ENCODE results near the gene HECA.

The HECA gene

DNA sequence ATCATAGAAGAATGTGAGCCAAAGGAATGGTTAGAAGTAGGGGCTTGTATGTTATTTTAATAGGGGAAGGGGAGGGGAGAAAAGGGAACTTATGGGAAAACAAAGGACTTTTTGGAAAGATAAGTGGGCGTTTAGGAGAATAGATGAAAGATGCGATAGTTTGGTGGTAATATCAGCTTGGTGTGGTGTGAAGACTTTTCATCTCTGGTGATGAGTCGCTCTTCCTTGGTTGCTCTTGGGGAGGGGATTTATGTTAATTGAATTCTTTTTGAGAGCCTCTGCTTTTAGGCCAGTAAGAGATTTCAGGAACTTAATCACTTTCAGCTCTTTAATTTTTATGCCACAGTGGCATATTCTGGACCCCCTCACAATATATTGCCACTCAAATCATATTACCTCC lies 10.8 kb downstream of the HECA start:
- TF ChIP-seq, protein P1, sequence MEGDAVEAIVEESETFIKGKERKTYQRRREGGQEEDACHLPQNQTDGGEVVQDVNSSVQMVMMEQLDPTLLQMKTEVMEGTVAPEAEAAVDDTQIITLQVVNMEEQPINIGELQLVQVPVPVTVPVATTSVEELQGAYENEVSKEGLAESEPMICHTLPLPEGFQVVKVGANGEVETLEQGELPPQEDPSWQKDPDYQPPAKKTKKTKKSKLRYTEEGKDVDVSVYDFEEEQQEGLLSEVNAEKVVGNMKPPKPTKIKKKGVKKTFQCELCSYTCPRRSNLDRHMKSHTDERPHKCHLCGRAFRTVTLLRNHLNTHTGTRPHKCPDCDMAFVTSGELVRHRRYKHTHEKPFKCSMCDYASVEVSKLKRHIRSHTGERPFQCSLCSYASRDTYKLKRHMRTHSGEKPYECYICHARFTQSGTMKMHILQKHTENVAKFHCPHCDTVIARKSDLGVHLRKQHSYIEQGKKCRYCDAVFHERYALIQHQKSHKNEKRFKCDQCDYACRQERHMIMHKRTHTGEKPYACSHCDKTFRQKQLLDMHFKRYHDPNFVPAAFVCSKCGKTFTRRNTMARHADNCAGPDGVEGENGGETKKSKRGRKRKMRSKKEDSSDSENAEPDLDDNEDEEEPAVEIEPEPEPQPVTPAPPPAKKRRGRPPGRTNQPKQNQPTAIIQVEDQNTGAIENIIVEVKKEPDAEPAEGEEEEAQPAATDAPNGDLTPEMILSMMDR (IDR thresholded peaks at IDR 0.05; ENCODE audit: insufficient read depth, low read length, poor library complexity, severe bottlenecking) = no peak
- no peak for TF ChIP-seq EZH2phosphoT487 (conservative IDR thresholded peaks at IDR 0.05; ENCODE audit: low read length)
- Histone ChIP-seq H2AFZ (ENCODE audit: low read depth, low read length, severe bottlenecking) (no peak overlapping the region), H3K27me3 (ENCODE audit: low read length) (no peaks in the 10 kb centered on the region), H3K27ac (ENCODE audit: low read depth, low read length) (no peak overlapping the region), H3K9ac (ENCODE audit: low read length) (no peak overlapping the region), H3F3A (ENCODE audit: insufficient read depth) (no peaks in the 10 kb centered on the region), H3K36me3 (ENCODE audit: low read length) (no peaks in the 10 kb centered on the region), H3K9me3 (ENCODE audit: insufficient read depth, low read length) (no peaks in the 10 kb centered on the region), H3K79me2 (ENCODE audit: insufficient read depth, low read length) (peaks cover 67% of the 10 kb centered on the region), H4K20me1 (ENCODE audit: low read depth, low read length) (peaks cover 25% of the 10 kb centered on the region), H3K4me2 (ENCODE audit: low read depth, low read length, poor library complexity, severe bottlenecking) (no peak overlapping the region), H3K9me2 (replicated peaks; ENCODE audit: insufficient read depth, low read length) (no peaks in the 10 kb centered on the region), H3K4me3 (ENCODE audit: insufficient read depth, low read length, poor library complexity, severe bottlenecking) (no peak overlapping the region)

DNA sequence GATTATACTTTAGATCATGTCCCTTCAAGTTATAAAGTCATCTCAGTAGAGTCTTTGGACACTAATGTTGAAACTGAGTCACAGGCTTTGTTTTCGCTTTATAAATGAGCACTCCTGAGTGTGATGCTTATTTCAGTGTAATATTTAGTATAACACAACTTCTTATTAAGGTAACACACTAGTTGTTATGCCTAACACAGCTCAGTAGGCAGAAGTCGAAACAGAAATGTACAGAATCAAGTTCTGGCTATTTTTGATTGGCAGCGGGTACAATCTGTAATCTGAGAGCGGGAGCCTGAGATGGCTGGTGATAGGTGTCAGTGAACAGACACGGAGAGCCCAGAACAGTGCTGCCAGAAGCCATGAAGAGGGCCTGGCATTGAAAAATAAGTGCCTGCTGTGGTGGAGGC lies 11.4 kb downstream of the HECA start:
- no peaks in the 10 kb centered on the region for H3K9me3 ChIP-seq (ENCODE audit: insufficient read depth, low read length)
- no peak overlapping the region for H3K9ac ChIP-seq (ENCODE audit: low read length)
- peaks cover 69% of the 10 kb centered on the region for H3K79me2 ChIP-seq (ENCODE audit: insufficient read depth, low read length)
- TF ChIP-seq, protein P1 (IDR thresholded peaks at IDR 0.05; ENCODE audit: insufficient read depth, low read length, poor library complexity, severe bottlenecking) = no peak
- no peak for TF ChIP-seq EZH2phosphoT487 (conservative IDR thresholded peaks at IDR 0.05; ENCODE audit: low read length)
- no peaks in the 10 kb centered on the region for H3K36me3 ChIP-seq (ENCODE audit: low read length)
- H3K27me3 ChIP-seq (ENCODE audit: low read length) = no peaks in the 10 kb centered on the region
- H3K4me2 ChIP-seq (ENCODE audit: low read depth, low read length, poor library complexity, severe bottlenecking) = no peak overlapping the region
- no peak overlapping the region for H3K4me3 ChIP-seq (ENCODE audit: insufficient read depth, low read length, poor library complexity, severe bottlenecking)
- no peaks in the 10 kb centered on the region for H3K9me2 ChIP-seq (replicated peaks; ENCODE audit: insufficient read depth, low read length)
- H3F3A ChIP-seq (ENCODE audit: insufficient read depth) = no peaks in the 10 kb centered on the region
- no peak overlapping the region for H2AFZ ChIP-seq (ENCODE audit: low read depth, low read length, severe bottlenecking)
- H4K20me1 ChIP-seq (ENCODE audit: low read depth, low read length) = peaks cover 29% of the 10 kb centered on the region
- no peak overlapping the region for H3K27ac ChIP-seq (ENCODE audit: low read depth, low read length)

DNA sequence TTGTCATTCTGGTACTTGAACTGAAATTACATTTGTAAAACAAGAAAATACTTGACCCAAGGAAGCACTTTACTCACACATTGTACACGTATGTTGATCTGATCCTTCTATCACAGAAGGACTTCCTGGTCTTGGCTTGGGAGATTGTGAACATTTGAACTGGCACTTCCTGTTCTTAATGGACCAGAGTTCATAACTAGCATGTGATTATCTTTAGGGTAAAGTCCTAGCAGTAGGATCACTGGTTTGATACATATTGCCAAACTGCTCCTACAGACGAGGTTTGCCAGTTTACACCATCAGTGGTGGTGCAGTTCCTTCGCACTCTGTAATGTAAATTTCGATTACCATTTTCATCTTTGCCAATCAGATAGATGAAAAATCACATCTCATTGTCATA lies 12.7 kb downstream of the HECA start:
- Histone ChIP-seq H3K79me2 (ENCODE audit: insufficient read depth, low read length) (peaks cover 75% of the 10 kb centered on the region), H3K9ac (ENCODE audit: low read length) (no peak overlapping the region), H3K36me3 (ENCODE audit: low read length) (no peaks in the 10 kb centered on the region), H3K4me3 (ENCODE audit: insufficient read depth, low read length, poor library complexity, severe bottlenecking) (no peak overlapping the region), H4K20me1 (ENCODE audit: low read depth, low read length) (peaks cover 34% of the 10 kb centered on the region), H3F3A (ENCODE audit: insufficient read depth) (no peaks in the 10 kb centered on the region), H3K27me3 (ENCODE audit: low read length) (no peaks in the 10 kb centered on the region), H3K4me2 (ENCODE audit: low read depth, low read length, poor library complexity, severe bottlenecking) (no peak overlapping the region), H3K9me2 (replicated peaks; ENCODE audit: insufficient read depth, low read length) (no peaks in the 10 kb centered on the region), H2AFZ (ENCODE audit: low read depth, low read length, severe bottlenecking) (no peak overlapping the region), H3K27ac (ENCODE audit: low read depth, low read length) (no peak overlapping the region), H3K9me3 (ENCODE audit: insufficient read depth, low read length) (no peaks in the 10 kb centered on the region)
- TF ChIP-seq, protein P1 (IDR thresholded peaks at IDR 0.05; ENCODE audit: insufficient read depth, low read length, poor library complexity, severe bottlenecking) = no peak
- no peak for TF ChIP-seq EZH2phosphoT487 (conservative IDR thresholded peaks at IDR 0.05; ENCODE audit: low read length)
